Embryonic facial prominence (tissue), 1 donor: Measurements from ENCODE around the gene HSPH1.
"Not testable (repeated sequence)": the region's sequence is repeated elsewhere in the genome, so short reads cannot be mapped to it uniquely, and the experiment has no call there.

Experiments
- DNase-seq: peaks from one replicate; pipeline ENCODE4 v3.0.0-alpha.2; 2016; ENCODE audit errors: extremely low spot score

The HSPH1 gene

DNA sequence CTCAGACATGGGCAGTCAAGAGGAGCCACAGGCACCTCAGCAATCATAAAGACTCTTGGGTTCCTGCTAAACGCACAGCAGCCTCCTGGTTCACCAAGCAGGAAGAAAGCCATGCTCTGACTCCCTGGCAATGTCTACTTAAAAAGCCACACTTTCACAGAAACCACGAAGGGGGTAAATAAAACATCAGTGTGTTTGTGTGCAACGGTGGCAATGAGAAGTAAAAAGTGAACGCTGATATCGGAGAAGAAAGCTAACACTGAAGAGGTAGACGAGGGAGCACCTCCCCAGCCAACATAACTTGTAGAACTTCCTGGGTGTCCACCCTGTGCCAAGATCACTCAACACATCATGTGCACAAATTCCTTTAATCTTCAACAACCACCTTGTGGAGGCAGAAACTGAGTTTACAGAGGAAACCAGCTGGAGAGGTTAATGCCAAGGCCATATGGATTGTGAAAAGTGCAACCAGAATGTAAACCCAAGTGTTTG, 30.2 kb downstream of the HSPH1 start:
- no peak for DNase-seq

DNA sequence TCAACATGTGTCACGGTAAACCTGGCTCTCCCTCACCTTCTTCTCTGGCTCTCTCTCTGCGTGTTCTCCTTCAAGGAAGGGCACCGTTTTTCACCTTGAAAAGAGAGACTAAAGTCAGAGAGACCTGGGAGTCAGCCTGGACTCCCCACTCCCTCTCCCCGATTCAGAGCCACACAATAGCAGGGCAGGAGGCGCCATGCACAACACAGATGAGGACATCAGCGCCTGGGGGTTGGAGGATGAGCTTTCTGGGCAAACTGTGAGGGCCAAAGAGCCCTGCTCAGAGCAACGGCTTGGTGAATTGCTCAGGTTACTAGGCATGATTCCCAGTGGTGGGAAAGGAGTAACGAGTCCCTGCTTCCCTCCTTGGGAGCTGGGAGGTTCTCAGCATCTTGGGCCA, 32.3 kb downstream of the HSPH1 start:
- no peak for DNase-seq

DNA sequence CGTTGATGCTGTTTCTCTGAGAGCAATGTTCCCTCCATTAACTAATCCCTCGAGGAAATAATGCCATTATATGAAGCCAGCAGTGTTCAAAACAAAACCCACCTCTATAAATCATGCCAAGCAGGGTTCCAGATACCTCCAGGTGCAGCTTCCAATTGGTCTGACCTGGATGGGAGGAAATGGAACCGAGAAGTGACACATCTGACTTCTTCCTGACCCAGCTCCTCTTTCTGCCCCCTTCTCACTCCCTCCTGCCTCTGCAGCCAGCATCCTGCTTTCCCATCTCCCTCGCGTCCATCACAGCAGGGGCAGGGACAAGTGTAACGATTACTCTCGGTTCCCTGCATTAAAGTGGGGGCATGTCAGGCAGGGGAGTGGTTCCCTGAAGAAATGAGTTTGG, 37.5 kb downstream of the HSPH1 start:
- DNase-seq = no peak

DNA sequence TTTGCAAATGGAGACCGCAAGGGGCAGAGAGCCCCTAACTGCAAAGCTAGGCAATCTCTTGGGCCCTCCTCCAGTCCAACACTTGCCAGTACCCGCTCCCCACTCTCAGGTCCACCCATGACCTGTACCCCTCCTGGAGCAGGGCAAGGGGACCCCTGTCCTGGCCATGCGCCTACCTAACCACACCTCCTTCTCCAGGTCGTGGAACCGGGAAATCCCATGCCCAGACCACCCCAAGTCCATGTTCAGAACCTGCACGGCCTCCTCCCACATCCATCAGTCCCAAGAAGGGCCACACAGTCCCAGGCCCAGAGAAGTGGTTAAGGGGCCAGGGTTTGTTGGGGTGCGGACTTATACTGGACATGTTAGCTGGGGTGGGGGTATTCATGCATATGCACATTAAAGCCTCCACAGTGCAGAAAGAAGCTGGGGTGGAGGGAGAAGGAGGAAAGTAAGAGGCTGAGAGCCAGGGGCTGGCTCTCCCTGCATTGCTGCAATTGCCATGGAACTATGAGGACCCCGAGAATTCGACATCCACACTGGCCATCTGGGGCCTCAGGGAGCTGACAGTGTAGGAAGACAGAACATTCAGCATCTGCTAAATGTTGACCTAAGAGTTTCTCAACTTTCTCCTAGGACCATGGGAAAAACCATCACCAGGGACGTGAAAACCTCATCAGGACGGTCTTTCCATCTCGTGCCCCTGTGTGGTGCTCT, 39.0 kb downstream of the HSPH1 start:
- no peak for DNase-seq

DNA sequence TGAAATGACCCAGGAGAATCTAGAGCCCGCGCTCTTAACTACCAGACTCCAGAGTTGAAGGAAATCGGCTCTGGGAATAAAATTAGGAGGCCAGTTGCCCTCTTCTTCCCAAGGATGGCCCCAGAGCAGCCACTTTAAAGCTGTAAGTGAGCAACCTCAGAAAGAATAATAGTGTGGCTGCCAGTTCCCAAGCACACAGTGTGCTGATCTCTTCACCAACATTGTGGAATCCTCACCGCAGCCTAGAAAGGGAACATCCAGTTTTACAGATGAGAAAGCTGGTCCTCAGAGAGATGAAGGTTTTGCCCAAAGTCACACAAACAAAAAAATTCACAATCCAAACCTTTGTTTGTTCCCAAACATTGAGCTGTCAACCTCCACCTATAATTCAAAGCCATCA, 39.6 kb downstream of the HSPH1 start:
- no peak for DNase-seq

DNA sequence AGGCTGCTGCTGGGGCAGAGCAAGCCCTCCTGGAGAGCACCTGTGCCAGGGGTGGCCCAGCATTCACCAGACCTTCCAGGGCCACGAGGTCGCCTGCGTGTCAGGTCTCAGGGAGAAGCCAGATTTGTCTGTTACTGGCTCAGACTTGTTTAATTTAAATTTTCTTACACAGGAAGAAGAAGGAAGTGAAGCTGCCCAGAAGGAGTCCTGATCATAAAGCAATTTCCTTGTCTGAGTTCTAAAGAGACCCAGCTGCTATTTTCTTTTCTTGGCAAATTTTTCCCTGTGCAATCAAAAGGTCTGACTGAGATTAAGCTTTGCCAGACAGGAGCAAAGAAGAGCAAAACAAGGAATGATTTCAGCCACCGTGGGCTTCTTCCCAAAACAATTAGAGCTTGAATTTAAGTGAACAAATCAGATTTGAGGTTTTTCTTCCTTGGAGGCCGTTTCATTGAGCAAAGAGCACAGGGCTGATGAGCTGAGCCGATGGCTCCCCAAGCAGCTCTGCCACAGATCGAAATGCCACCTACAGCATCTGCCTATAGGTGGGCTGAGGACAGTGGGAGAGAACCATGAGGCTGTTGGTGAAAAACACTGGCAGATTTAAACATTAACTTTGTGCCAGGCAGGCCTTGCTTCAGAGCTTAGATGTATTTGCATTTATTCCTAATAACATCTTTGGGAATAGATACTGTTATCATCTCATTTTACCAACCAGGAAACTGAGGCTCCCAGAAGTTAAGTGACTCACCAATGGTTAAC, 40.1 kb downstream of the HSPH1 start:
- DNase-seq = no peak

DNA sequence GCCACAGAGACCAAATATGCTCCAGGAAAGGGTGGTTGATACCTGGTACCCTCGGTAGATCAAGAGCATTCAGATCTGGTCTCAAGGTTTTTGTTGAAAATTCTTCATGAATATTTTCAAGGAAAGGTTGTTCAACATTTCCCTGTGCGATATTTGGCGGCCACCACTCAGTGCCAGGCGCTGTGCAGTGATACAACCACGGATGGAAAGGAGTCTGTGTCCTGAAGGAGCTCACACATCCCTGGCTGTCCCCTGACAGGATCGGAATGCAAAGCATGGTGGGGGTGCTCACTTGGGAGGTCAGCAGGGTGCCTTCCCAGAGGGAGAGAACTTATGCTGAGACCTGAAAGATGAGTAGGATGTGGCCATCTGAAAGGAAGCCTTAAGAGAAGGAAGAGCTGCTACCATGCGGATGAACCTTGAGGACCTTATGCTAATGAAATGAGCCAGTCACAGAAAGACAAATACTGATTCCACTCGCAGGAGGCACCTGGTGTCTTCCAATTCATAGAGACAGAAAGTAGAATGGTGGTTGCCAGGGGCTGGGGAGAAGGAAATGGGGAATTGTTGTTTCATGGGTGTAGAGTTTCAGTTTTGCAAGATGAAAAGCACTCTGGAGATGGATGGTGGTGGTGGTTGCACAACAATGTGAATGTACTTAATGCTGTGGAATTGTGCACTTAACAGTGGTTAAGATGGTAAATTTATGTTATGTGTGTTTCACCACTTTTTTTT, 41.6 kb downstream of the HSPH1 start:
- DNase-seq = no peak

DNA sequence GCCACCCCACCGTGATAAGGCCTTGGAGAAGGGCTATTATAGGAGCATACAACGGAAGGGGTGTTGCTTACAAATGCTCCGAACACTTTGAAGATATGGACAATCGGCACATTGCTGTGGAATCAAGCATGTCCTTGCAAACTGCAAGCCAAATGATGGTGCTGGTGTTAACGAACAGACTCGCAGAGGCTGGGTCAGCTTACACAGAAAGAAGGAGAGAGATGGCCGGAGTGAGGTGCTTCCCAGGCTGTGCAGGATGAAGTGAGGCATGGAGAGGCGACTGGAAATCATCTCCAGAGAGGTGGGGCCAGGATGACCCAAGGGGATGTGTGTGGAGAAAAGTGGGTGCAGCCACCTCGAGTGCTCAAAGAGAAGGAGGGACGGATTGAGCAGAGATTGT, 42.2 kb downstream of the HSPH1 start:
- no peak for DNase-seq

DNA sequence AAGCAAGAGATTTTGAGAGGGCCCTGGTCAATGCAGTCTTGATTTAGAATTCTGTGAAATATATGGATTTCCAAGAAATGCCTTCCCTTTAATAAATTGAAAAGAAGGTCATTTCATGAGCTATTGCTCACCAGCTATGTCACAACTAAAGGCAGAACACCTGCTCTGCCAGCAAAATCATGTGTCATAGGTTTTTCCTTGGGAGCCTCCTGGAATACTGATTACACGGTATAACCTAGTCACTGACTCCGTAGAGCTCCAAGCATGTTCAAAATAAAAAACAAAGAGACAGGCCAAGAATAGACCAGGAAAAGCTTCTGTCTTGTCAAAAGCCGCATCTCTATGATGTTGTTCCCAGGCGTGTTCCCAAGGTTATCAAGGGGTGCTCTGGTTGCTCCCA, 45.5 kb downstream of the HSPH1 start:
- DNase-seq = no peak

DNA sequence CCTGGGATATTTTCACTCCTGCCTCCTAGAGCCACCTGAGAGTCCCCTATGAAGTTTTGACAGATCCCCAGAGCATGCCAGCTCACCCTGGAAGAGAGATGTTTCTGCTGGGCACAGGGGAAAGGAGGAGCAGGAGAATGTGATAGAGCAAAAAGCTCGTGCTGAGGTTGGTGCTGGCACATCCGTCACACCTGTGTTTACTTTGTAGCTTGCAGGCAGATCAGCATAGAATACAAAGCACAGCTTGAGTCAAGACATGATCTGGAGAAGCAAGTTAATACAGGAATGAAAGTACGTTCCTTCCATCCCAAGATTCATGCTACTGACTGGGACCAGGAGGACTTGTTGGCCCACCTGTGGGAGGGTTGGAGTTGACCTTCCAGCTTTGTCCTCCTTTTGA, 46.1 kb downstream of the HSPH1 start:
- DNase-seq = no peak

DNA sequence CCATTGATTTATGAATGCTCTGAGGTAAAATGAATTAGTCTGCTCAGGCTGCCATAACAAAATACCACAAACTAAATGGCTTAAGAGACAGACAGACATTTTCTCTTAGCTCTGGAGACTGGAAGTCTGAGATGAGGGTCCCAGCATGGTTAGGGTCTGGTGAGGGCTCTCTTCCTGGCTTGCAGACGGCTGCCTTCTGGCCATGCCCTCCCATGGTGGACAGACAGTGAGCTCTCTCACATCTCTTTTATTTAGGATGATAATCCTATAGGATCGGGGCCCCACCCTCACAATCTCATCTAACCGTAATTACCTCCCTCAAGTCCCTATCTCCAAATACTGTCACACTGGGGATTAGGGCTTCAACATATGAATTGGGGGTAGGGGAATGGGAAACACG, 47.1 kb downstream of the HSPH1 start:
- DNase-seq = no peak

DNA sequence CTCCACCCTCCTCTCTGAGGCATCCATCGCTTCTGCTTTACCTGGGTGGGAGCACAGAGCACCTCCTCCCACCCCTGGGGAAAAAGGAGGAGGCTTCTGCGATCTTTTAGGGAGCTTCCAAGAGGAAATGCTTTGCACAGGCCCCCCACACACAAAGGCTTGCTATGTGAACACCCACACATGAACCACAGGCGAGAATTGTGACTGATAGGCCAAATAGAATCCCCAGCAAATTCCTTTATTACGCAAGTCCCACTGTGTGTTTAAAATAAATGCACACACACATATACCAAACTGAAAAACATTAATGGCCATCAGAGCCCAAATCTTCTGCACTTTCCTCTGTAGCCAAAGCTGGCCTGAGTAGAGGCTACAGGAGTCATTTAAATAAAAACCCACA, 50.6 kb downstream of the HSPH1 start:
- DNase-seq = no peak

DNA sequence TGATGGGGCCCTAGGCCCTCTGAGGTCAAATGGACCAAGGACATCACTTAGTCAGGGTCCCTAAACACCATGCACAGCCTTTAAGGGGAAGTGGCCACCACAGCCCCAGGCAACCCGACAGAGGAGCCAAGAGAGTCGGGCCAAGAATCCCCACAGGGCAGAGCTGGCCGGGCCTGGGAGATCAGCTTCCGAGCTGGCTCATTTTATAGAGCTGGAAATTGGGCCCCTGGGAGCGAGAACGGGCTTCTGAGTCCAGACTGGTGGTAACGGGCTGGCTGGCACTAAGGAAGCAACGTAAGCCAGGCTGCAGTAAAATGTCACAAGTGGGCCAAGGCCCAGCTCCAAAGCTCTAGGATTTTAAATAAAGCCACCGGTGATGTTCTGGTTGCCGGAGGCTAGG, 51.1 kb downstream of the HSPH1 start:
- DNase-seq = no peak

DNA sequence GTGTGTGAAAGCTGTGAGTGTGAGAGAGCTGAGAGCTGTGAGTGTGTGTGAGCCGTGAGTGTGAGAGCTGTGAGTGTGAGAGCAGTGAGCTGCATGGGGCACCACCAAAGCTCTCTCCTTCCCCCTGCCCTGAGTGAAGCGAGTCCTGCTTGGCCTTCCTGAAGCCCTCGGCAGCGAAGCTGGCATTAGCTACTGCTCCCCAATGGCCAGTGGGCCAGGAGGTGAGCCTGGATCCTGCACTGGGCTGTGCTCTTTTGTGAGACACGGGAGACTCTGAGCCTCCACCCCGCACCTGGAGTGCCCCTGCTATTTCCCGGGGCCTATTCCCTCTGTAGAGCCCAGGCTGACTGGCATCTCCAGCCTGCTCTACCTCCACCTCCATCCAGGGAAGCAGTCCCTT, 51.5 kb downstream of the HSPH1 start:
- DNase-seq = no peak

DNA sequence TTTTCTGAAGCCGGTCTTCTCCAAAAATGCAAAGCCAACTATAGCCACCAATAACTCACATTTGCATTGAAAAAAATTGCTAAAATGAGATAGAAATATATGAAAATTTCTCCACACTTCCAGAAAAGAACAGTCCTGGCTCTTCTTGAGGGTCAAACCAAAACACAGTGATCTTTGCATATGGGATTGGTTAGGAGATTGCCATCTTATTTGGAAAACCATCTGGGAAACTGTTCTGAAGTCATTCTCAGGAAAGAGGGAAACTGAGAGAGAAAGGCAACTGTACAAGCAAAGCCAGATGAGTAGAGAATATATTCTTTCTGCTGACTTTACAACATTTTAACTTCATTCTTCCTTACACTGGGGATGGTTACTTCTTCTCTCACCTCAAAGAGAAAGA, 54.6 kb downstream of the HSPH1 start:
- DNase-seq = no peak

DNA sequence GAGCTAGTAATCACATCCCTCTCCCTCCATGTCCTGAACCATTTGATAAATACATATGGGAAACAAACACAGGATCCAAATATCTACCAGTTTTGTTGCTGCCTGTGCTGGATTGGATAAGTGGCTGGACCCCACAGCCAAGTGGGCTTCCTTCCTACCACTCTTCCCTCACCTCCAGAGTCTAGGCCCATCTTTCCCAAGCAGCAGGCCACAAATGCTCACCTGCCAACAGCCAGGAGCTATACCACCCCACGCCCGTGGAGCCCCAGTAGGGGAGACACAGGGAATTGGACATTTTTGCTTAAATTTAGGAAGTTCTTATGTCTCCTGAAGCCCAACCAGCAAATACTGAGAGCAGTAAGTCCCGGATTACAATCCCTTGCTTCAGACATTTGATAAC, 55.8 kb downstream of the HSPH1 start:
- DNase-seq = no peak

DNA sequence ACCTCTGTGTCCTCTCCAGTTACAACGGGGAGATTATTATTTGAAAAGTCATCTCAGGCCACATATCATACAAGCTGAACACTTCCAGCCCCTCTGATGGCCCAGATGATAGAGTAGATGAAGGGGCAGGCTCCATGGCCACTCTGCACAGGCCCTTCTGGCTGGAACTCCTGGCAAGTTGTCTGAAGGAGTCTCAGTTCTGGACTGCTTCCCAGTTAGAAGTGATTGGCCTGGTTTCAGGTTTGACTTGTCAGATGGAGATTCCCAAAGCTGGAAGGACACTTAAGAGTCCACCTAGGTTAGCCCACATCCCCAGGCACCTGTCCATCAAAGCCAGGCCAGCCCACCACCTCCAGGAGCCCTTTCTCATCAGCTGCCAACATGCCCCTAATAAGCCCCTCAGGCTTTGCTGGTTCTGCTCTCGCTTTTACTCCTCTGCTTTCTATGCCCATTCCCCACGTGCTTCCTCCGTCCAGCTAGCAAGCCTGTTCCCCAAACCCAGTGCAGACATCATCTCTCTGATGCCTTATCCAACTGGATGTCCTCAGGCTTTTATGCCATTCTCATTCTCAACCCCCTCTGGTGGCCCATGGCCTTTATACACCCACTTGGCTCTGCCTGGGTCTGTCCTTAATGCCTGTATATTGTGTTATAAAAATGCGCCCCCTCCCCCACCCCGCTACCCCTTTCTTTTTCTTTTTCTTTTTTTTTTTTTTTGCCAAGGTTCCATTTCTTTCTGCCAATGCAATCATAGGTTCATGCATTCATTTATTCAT, 56.5 kb downstream of the HSPH1 start:
- DNase-seq = no peak

DNA sequence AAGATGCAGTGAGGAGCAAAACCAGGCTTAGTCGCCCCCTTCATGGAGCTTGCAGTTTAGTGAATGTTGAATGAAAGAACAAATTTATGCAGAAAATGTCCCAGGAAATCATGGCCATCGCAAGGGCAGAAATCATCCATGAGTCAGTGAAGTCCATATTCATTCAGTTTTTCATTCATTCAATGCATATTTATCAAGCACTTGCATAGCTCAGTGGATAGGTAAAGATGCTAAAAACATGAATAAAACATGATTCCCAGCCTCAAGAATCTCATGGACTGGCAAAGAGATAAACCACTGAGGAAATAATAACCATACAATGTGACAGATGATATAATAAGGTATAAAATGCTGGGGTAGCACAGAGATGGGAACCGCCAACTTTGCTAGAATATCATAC, 58.8 kb downstream of the HSPH1 start:
- no peak for DNase-seq

DNA sequence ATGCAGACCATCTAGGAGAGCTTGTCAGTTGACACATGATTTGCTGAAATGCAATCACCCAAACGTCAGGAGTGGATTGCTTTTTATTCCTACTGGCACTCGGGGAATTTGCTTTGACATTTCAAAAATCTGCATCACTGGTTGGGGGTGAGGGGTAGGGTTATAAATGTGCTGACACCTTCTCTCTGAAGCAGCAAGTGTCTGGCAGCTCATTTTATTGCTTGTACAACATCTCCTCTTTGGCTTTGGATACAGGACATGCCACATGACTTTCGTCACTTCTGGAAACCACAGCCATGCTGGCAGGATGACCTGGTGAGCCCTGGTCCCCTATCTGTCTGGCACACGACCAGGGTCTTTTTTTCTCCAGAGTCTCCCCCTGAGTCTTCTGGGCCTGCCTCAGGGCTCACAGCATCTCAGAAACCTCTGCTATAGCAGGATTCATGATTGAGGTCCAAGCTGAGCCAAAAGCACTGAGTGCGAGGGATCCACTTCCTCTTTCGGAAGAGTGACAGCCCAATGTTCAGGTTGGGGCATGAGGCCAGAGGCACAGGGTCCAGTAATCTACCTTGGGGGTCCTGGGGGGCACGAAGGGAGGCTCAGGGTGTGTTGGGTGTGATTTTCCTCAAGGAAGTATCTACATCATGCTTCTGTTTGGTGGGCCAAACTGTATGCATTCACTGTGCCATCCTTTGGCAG, 60.1 kb downstream of the HSPH1 start:
- no peak for DNase-seq

DNA sequence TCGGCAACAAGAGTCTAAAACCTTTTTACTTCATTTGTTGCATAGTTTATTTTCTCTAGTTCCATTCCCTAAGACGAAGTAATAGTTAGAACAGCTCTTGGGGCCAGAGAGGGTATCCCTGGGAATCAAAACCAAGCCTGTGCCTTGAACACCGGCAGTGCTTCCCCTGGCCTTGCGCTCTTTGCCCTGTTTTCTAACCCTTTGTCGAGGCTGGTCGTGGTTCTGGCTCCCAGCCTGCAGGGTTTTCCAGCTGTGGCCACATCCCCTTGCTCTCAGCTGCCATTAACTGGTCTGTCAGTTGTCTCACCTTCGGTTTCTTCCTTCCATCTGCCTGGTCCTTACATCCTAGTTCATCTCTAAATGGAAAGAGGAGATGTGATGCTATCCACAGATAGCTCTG, 61.0 kb downstream of the HSPH1 start:
- DNase-seq = no peak

DNA sequence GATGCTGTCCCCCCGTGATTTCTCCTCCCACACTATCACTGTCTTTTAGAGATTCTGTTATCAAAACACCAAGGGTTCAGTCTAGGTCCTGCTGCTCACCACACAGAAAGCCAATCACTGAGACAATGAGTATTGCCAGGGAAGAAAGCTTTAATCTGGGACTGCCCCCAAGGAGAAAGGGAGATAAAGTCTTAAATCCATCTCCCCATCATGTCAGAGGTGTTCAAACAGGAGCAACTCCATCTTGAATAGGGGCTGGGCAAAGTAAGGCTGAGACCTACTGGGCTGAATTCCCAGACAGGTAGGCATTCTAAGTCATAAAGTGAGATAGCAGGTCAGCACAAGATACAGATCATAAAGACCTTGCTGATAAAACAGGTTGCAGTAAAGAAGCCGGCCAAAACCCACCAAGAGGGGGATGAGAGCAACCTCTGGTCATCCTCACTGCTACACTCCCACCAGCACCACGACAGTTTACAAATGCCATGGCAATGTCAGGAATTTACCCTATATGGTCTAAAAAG, 63.7 kb downstream of the HSPH1 start:
- not testable (repeated sequence) for DNase-seq
